Lung (tissue), 12 donors: Measurements from ENCODE around the gene MMP17. TPM values are rescaled to one million over a fixed set of nuclear protein-coding genes. Genes with fewer than 3 reads are reported as not detected.

ENCODE experiments used
- ATAC-seq: fragments of 200-7000 bp; cut with Tn5 transposase; one replicate; pipeline ENCODE4 v1.9.1; 2020; ENCODE audit warnings: moderate number of reproducible peaks; ENCODE audit not compliant: insufficient read depth, low FRiP score
- DNase-seq, 3 donors: peaks; one replicate each; pipeline ENCODE4 v3.0.0-alpha.2; 2013 to 2017
- H3K27ac ChIP-seq, 2 donors: one replicate each; pipeline ENCODE4 v1.5.1; 2013; ENCODE audit warnings: mild to moderate bottlenecking in 2 of 2, moderate library complexity in 2 of 2, control low read depth in 1 of 2, inconsistent platforms in 1 of 2, low read depth in 1 of 2, low read length in 1 of 2
- H3K27me3 ChIP-seq, 3 donors: one replicate each; pipeline ENCODE4 v1.5.1; 2013; ENCODE audit warnings: low read length in 2 of 3; ENCODE audit not compliant: control insufficient read depth in 3 of 3, insufficient read depth in 3 of 3
- H3K36me3 ChIP-seq, 4 donors: one replicate each; pipeline ENCODE4 v1.5.1; 2013; ENCODE audit warnings: low read length in 4 of 4, mild to moderate bottlenecking in 1 of 4, moderate library complexity in 1 of 4; ENCODE audit not compliant: control insufficient read depth in 4 of 4, insufficient read depth in 4 of 4
- H3K4me1 ChIP-seq, 5 donors: one replicate each; pipeline ENCODE4 v1.5.1; 2013; ENCODE audit warnings: low read length in 5 of 5, mild to moderate bottlenecking in 2 of 5, moderate library complexity in 1 of 5; ENCODE audit not compliant: control insufficient read depth in 5 of 5, insufficient read depth in 5 of 5
- H3K4me3 ChIP-seq: one replicate; pipeline ENCODE4 v1.5.1; 2013; ENCODE audit warnings: mild to moderate bottlenecking, control low read depth, moderate library complexity
- H3K9ac ChIP-seq, 2 donors: one replicate each; pipeline ENCODE4 v1.5.1; 2013; ENCODE audit warnings: low read length in 2 of 2, control low read depth in 1 of 2; ENCODE audit not compliant: insufficient read depth in 1 of 2
- H3K9me3 ChIP-seq, 4 donors: one replicate each; pipeline ENCODE4 v1.5.1; 2013; ENCODE audit warnings: low read length in 3 of 4, mild to moderate bottlenecking in 1 of 4, moderate library complexity in 1 of 4; ENCODE audit not compliant: control insufficient read depth in 4 of 4, insufficient read depth in 3 of 4
- WGBS, 2 donors: extraction: QIAGEN DNeasy Blood & Tissue Kit; methylation state at CpG; one replicate each; pipeline ENCODE4 v1.1.7; 2013; 5-methylcytosine and 5-hydroxymethylcytosine counted together
- polyA plus RNA-seq, 2 donors: library from polyadenylated mRNA; stranded (reverse); fragments of 200-250 nt; gene quantifications; one replicate each; pipeline ENCODE4 v1.2.1, GENCODE V29; 2013
- total RNA-seq, 2 donors: library from RNA; depleted of rRNA in 1 of 2; stranded (reverse); fragments of >200 nt in 1 of 2; gene quantifications; one replicate each; pipeline ENCODE4 v1.2.1, GENCODE V29; 2014 to 2021
- TF ChIP-seq, protein P1 (sequence below): IDR thresholded peaks from 2 replicates; pipeline ENCODE4 v1.5.1; 2012; ENCODE audit warnings: mild to moderate bottlenecking; ENCODE audit errors: control extremely low read depth, extremely low read depth
- donor health status: control.
- donor health status: control.
- donor health status: Bipolar disorder and iron deficiency.
- donor health status: healthy.
- donor health status: DM: yes; HTN: yes; CAD: no.

MMP17 gene
- total and polyA plus RNA-seq, 4 donors: 1.7 to 5.6 (median 3.9) TPM

DNA sequence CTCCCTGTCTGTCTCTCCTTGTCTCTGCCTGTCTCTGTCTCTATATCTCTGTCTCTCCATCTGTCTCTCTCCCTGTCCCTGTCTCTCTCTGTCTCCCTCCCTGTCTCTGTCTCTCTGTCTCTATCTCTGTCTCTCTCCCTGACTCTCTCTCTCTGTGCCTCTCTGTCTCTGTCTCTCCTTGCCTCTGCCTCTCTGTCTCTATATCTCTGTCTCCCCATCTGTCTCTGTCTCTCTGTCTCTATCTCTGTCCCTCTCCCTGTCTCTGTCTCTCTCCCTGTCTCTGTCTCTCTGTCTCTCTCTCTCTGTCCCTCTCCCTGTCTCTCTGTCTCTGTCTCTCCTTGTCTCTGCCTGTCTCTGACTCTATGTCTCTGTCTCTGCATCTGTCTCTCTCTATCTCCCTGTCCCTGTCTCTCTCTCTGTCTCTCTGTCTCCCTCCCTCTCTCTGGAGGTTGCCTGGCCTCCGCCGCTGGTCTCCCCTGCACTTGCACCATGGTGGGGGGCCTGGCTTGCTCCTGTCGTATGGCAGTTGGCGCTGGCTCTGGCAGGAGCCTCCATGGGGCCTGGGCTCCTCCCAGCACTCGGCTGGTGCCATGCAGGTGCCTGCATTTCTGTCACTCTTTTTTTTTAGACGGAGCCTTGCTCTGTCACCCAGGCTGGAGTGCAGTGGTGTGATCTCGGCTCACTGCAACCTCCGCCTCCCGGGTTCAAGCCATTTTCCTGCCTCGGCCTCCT, 28.3 kb downstream of the MMP17 start:
- Histone ChIP-seq H3K36me3 (no peaks in the 10 kb centered on the region), H3K27ac (no peak overlapping the region), H3K9me3 (no peaks in the 10 kb centered on the region), H3K27me3 (peaks cover 0 to 3% (median 2%) of the 10 kb centered on the region in 3 donors), H3K4me1 (peaks cover 0 to 8% (median 0%) of the 10 kb centered on the region in 5 donors), H3K9ac (no peak overlapping the region), H3K4me3 (no peak overlapping the region)
- ATAC-seq: no peak
- TF ChIP-seq, protein P1, sequence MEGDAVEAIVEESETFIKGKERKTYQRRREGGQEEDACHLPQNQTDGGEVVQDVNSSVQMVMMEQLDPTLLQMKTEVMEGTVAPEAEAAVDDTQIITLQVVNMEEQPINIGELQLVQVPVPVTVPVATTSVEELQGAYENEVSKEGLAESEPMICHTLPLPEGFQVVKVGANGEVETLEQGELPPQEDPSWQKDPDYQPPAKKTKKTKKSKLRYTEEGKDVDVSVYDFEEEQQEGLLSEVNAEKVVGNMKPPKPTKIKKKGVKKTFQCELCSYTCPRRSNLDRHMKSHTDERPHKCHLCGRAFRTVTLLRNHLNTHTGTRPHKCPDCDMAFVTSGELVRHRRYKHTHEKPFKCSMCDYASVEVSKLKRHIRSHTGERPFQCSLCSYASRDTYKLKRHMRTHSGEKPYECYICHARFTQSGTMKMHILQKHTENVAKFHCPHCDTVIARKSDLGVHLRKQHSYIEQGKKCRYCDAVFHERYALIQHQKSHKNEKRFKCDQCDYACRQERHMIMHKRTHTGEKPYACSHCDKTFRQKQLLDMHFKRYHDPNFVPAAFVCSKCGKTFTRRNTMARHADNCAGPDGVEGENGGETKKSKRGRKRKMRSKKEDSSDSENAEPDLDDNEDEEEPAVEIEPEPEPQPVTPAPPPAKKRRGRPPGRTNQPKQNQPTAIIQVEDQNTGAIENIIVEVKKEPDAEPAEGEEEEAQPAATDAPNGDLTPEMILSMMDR: no peak
- 89% methylated on average over 10 of the region's 10 CpGs for WGBS, 2 donors
- no peak for DNase-seq

DNA sequence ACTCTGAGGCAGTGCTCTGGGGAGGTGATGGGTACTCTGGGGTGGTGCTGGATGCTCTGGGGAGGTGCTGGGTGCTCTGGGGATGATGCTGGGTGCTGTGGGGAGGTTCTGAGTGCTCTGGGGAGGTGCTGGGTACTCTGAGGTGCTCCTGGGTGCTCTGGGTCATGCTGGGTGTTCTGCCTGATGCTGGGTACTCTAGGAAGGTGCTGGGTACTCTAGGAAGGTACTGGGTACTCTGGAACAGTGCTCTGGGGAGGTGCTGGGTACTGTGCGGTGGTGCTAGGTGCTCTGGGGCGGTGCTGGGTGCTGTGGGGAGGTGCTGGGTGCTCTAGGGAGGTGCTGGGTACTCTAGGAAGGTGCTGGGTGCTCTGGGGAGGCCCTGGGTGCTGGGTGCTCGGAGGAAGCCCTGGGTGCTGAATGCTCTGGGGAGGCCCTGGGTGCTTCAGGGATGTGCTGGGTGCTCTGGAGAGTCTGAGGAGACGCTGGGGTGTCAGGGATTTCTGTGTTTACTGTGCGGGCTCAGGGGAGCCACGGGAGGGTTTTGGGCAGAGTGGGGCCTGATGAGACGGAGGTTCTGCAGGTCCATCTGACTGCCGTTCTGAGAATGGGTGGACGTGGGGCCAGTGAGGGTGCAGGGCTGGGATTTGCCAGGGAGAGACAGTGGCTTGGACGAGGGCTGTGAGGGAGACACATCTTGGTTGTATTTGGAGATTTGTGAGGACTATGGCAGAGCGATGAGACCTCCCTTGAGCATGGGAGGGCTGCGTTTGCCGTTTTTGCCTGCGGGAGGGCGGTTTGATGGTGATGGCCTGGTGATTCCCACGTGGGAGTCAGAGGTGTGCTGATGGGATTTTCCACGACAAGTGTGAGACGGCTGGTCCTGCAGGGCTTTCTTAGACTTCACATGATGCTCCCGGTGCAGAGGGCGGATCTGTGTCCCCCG, 30.0 kb downstream of the MMP17 start:
- H3K4me1 ChIP-seq: peaks cover 0 to 8% (median 0%) of the 10 kb centered on the region in 5 donors
- H3K27me3 ChIP-seq: peaks cover 0 to 3% (median 2%) of the 10 kb centered on the region in 3 donors
- no peak for DNase-seq
- H3K9me3 ChIP-seq: peaks cover 0 to 1% (median 0%) of the 10 kb centered on the region in 4 donors
- H3K9ac ChIP-seq: no peak overlapping the region
- 77 to 88% methylated on average over 21 of the region's 21 CpGs for WGBS, 2 donors
- no peak overlapping the region for H3K4me3 ChIP-seq
- TF ChIP-seq, protein P1: no peak
- no peak for ATAC-seq
- no peak overlapping the region for H3K27ac ChIP-seq
- H3K36me3 ChIP-seq: no peaks in the 10 kb centered on the region

DNA sequence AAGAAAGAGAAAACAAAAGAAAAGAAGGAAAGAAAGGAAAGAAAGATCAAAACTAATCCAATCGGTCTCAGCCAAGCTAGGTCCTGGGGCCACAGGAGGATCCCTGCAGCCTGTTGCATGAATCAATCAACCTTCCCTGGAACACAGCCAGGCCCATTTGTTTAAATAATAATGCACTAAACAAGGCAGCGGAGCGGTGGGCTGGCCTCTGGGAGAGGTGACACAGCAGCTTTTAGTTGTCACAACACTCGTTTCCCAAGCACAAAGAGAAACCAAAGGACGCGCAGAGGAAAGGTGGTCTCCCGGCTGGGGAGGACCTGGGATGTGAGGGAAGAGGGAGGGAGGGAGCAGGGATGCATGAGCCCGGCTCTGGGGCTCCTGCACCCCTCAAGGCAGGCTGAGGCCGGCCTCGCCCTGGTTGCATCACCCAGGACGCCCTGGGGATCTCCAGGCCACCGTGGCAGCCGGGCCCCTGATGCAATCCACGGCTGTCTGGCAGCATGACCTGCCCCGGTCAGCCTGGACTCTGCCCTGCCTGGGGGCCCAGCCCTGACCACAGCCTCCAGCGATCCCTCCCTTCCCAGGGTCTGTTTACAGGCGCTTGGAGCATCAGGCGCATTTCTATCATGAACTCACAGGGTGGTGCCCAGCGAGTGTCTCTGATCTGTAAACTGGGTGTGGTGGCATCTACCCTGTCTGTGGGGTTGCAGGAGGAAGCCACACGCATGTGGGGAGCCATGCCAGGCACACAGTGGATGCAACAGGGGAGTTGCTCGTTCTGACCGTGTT, 32.5 kb downstream of the MMP17 start:
- H3K9me3 ChIP-seq: peaks cover 0 to 1% (median 0%) of the 10 kb centered on the region in 4 donors
- H3K4me3 ChIP-seq: no peak overlapping the region
- peak; percentile 48 for ATAC-seq
- H3K36me3 ChIP-seq: no peaks in the 10 kb centered on the region
- peaks cover 0 to 2% (median 0%) of the 10 kb centered on the region in 3 donors for H3K27me3 ChIP-seq
- DNase-seq: peak in 2 of 3 donors; percentile 54 to 61
- H3K9ac ChIP-seq: no peak overlapping the region
- peaks cover 0 to 8% (median 0%) of the 10 kb centered on the region in 5 donors for H3K4me1 ChIP-seq
- TF ChIP-seq, protein P1: no peak
- 16 to 22% methylated on average over 22 of the region's 22 CpGs for WGBS, 2 donors
- H3K27ac ChIP-seq: no peak overlapping the region
